DND-41 (cell line): ENCODE measurements around the gene CDYL.
"Not testable (repeated sequence)": the region's sequence is repeated elsewhere in the genome, so short reads cannot be mapped to it uniquely, and the experiment has no call there.

Source experiments
- ATAC-seq: fragments of 200-7000 bp; cut with Tn5 transposase; 3 replicates; pipeline ENCODE4 v1.9.1; 2021; ENCODE audit warnings: low read depth; ENCODE audit not compliant: insufficient read depth
- DNase-seq: peaks from one replicate; pipeline ENCODE4 v3.0.0-alpha.2; 2020
- H2AFZ ChIP-seq: 2 replicates; pipeline ENCODE4 v1.6.0; 2012; ENCODE audit warnings: low read depth, low read length
- H3K27ac ChIP-seq: 2 replicates; pipeline ENCODE4 v1.5.1; 2012; ENCODE audit warnings: low read length, inconsistent platforms
- H3K27me3 ChIP-seq: fragments of 200-600 bp; sonication (generic); 2 replicates; pipeline ENCODE4 v1.6.0; 2012; ENCODE audit warnings: low read length, mild to moderate bottlenecking, inconsistent platforms; ENCODE audit not compliant: insufficient read depth, poor library complexity
- H3K36me3 ChIP-seq: 2 replicates; pipeline ENCODE4 v1.5.1; 2012; ENCODE audit warnings: low read length, inconsistent platforms; ENCODE audit not compliant: insufficient read depth
- H3K4me1 ChIP-seq: 2 replicates; pipeline ENCODE4 v1.5.1; 2012; ENCODE audit warnings: mild to moderate bottlenecking, low read length; ENCODE audit not compliant: insufficient read depth
- H3K4me2 ChIP-seq: 2 replicates; pipeline ENCODE4 v1.6.0; 2012; ENCODE audit warnings: mild to moderate bottlenecking, moderate library complexity, low read length, inconsistent platforms; ENCODE audit not compliant: insufficient read depth
- H3K4me3 ChIP-seq, 2 experiments: fragments of 200-600 bp in 1 of 2; shearing (Covaris generic) in 1 of 2; 2 replicates each; pipeline ENCODE4 v1.5.1; 2012 to 2016; ENCODE audit warnings: inconsistent platforms in 2 of 2, low read length in 2 of 2, mild to moderate bottlenecking in 2 of 2, low read depth in 1 of 2, moderate library complexity in 1 of 2
- H3K79me2 ChIP-seq: 2 replicates; pipeline ENCODE4 v1.6.0; 2012; ENCODE audit warnings: low read length, inconsistent platforms; ENCODE audit not compliant: insufficient read depth
- H3K9ac ChIP-seq: 2 replicates; pipeline ENCODE4 v1.6.0; 2012; ENCODE audit warnings: low read depth, mild to moderate bottlenecking, inconsistent platforms, low read length, moderate library complexity
- H3K9me3 ChIP-seq: 2 replicates; pipeline ENCODE4 v1.5.1; 2012; ENCODE audit warnings: low read length, moderate library complexity, mild to moderate bottlenecking, inconsistent platforms; ENCODE audit not compliant: insufficient read depth, severe bottlenecking
- H4K20me1 ChIP-seq: 2 replicates; pipeline ENCODE4 v1.6.0; 2012; ENCODE audit warnings: low read length; ENCODE audit not compliant: insufficient read depth
- EZH2 ChIP-seq: IDR thresholded peaks from 3 replicates; pipeline ENCODE4 v1.6.1; 2012; ENCODE audit warnings: borderline replicate concordance, low read depth, mild to moderate bottlenecking, moderate library complexity, low read length, inconsistent platforms; ENCODE audit not compliant: severe bottlenecking
- TF ChIP-seq, protein P1 (sequence below): IDR thresholded peaks from 2 replicates; pipeline ENCODE4 v1.5.1; 2012; ENCODE audit warnings: borderline replicate concordance, low read length, moderate library complexity, mild to moderate bottlenecking; ENCODE audit not compliant: poor library complexity, severe bottlenecking; ENCODE audit errors: extremely low read depth

CDYL gene

GRCh38 chr6:5003604-5004372 is 227.6 kb downstream of the CDYL start, which contains the start of gene RPP40:
Gene RPP40, minus strand, starts transcription at chr6:5004037. Its CDS starts 35 bp downstream, at chr6:5004002.
- Histone ChIP-seq H3K4me3 (peak within 1 kb of the TSS; percentile 40 to 79), H3K27ac (peak within 1 kb of the TSS; percentile 88), H3K9ac (peak within 1 kb of the TSS; percentile 74), H4K20me1 (no peaks in the 10 kb centered on the region), H3K4me2 (peak within 1 kb of the TSS; percentile 72), H3K36me3 (peaks cover 20% of the 10 kb centered on the region), H3K4me1 (peaks cover 20% of the 10 kb centered on the region), H3K27me3 (no peaks in the 10 kb centered on the region), H3K79me2 (0 out of 2 replicates have a peak, but pooled peaks cover 2% of the 10 kb centered on the region), H2AFZ (peak within 1 kb of the TSS; percentile 92), H3K9me3 (no peaks in the 10 kb centered on the region)
- ATAC-seq (peak; percentile 95), DNase-seq (peak; percentile 98)
- TF ChIP-seq EZH2: no peak
- TF ChIP-seq, protein P1, sequence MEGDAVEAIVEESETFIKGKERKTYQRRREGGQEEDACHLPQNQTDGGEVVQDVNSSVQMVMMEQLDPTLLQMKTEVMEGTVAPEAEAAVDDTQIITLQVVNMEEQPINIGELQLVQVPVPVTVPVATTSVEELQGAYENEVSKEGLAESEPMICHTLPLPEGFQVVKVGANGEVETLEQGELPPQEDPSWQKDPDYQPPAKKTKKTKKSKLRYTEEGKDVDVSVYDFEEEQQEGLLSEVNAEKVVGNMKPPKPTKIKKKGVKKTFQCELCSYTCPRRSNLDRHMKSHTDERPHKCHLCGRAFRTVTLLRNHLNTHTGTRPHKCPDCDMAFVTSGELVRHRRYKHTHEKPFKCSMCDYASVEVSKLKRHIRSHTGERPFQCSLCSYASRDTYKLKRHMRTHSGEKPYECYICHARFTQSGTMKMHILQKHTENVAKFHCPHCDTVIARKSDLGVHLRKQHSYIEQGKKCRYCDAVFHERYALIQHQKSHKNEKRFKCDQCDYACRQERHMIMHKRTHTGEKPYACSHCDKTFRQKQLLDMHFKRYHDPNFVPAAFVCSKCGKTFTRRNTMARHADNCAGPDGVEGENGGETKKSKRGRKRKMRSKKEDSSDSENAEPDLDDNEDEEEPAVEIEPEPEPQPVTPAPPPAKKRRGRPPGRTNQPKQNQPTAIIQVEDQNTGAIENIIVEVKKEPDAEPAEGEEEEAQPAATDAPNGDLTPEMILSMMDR: peak; percentile 87

- no peak for ATAC-seq
Observed at GRCh38 chr6:5004373-5005037, 228.3 kb downstream of the CDYL start.

GRCh38 chr6:5005038-5005433 is 228.8 kb downstream of the CDYL start:
- not testable (repeated sequence) for H3K9me3 ChIP-seq, H3K4me3 ChIP-seq, H3K27ac ChIP-seq, H3K79me2 ChIP-seq, H3K27me3 ChIP-seq, ATAC-seq, DNase-seq, H3K9ac ChIP-seq, H4K20me1 ChIP-seq
- Histone ChIP-seq H3K36me3 (peaks cover 15% of the 10 kb centered on the region), H3K4me2 (peak overlapping the region; percentile 72), H3K4me1 (peaks cover 20% of the 10 kb centered on the region), H2AFZ (peak overlapping the region; percentile 92; the same call in 1 of the 2 replicates)

More at GRCh38 chr6:5004373-5005037, 228.3 kb downstream of the CDYL start:
- peaks cover 18% of the 10 kb centered on the region for H3K36me3 ChIP-seq
- DNase-seq: no peak
- 0 out of 2 replicates have a peak, but pooled peaks cover 2% of the 10 kb centered on the region for H3K79me2 ChIP-seq
- H3K9me3 ChIP-seq: no peaks in the 10 kb centered on the region
- peaks cover 20% of the 10 kb centered on the region for H3K4me1 ChIP-seq
- peak overlapping the region; percentile 40 to 79 for H3K4me3 ChIP-seq
- H3K27ac ChIP-seq: peak overlapping the region; percentile 88
- H4K20me1 ChIP-seq: no peaks in the 10 kb centered on the region
- TF ChIP-seq EZH2: no peak
- TF ChIP-seq, protein P1: no peak
- peak overlapping the region; percentile 92 for H2AFZ ChIP-seq
- peak overlapping the region; percentile 74 for H3K9ac ChIP-seq
- no peaks in the 10 kb centered on the region for H3K27me3 ChIP-seq
- peak overlapping the region; percentile 72 for H3K4me2 ChIP-seq
